H1 (cell line): Measurements from ENCODE around the gene FHL2. TPM values are rescaled to one million over a fixed set of nuclear protein-coding genes. Genes with fewer than 3 reads are reported as not detected.

Experiments
- CTCF ChIA-PET: fragments of 300-600 bp; sonication (Branson Sonifier 250); formaldehyde crosslinking; loops from one replicate; lab custom pipeline; 2021; ENCODE audit not compliant: partially characterized antibody; lab: Charles Lee
- POLR2A ChIA-PET: fragments of 300-600 bp; sonication (Branson Sonifier 250); formaldehyde crosslinking; loops from one replicate; lab custom pipeline; 2021; ENCODE audit warnings: inconsistent platforms; ENCODE audit not compliant: partially characterized antibody; lab: Charles Lee
- DNase-seq, 2 experiments: peaks; one replicate each; pipeline versions ENCODE4 v3.0.0 to v3.0.0-alpha.2; 2010 to 2022; ENCODE audit warnings: low spot score in 2 of 2, low read depth in 1 of 2, mixed read lengths in 1 of 2
- FAIRE-seq: peaks from 2 replicates; lab custom pipeline; 2011; peaks lifted over from hg19 to GRCh38; lab: Jason Lieb, UNC
- H2AFZ ChIP-seq: 2 replicates; pipeline ENCODE4 v1.8.1; 2012; ENCODE audit warnings: low read length, inconsistent platforms
- H2AK5ac ChIP-seq: 2 replicates; pipeline ENCODE4 v1.6.1; 2013; ENCODE audit warnings: low read depth, low read length
- H2BK120ac ChIP-seq: replicated peaks from 2 replicates; pipeline ENCODE3; 2013; ENCODE audit warnings: low read depth, low read length, inconsistent platforms
- H2BK12ac ChIP-seq: 2 replicates; pipeline ENCODE4 v1.6.1; 2013; ENCODE audit warnings: low read depth, low read length
- H2BK15ac ChIP-seq: 2 replicates; pipeline ENCODE4 v1.6.1; 2013; ENCODE audit warnings: low read length
- H2BK20ac ChIP-seq: 2 replicates; pipeline ENCODE4 v1.6.1; 2013; ENCODE audit warnings: low read length
- H2BK5ac ChIP-seq: 2 replicates; pipeline ENCODE4 v1.6.1; 2013; ENCODE audit warnings: low read depth, low read length
- H3K14ac ChIP-seq: 2 replicates; pipeline ENCODE4 v1.6.1; 2013; ENCODE audit warnings: inconsistent platforms; ENCODE audit not compliant: insufficient read length
- H3K18ac ChIP-seq: 2 replicates; pipeline ENCODE4 v1.6.1; 2013; ENCODE audit warnings: low read length; ENCODE audit errors: extremely low read depth
- H3K23ac ChIP-seq: 2 replicates; pipeline ENCODE4 v1.6.1; 2013; ENCODE audit warnings: inconsistent platforms; ENCODE audit not compliant: insufficient read length
- H3K23me2 ChIP-seq: 2 replicates; pipeline ENCODE4 v1.6.1; 2013; ENCODE audit warnings: low read depth, low read length
- H3K27ac ChIP-seq: 2 replicates; pipeline ENCODE4 v1.6.1; 2011; ENCODE audit warnings: low read depth, low read length, inconsistent platforms
- H3K27me3 ChIP-seq, 4 experiments: replicated peaks in 1 of 4; 1 replicate in 1 of 4; 2 replicates in 3 of 4; pipeline versions ENCODE4 v1.6.1 to v1.8.1; 2011 to 2013; ENCODE audit warnings: low read length in 3 of 4, mild to moderate bottlenecking in 3 of 4, inconsistent platforms in 2 of 4, mixed read lengths in 2 of 4, moderate library complexity in 1 of 4; ENCODE audit not compliant: control insufficient read depth in 3 of 4, insufficient read depth in 3 of 4; ENCODE audit errors: extremely low read depth in 1 of 4
- H3K36me3 ChIP-seq, 4 experiments: 2 replicates each; pipeline versions ENCODE4 v1.6.1 to v1.8.1; 2011 to 2013; ENCODE audit warnings: mild to moderate bottlenecking in 4 of 4, low read length in 3 of 4, moderate library complexity in 2 of 4, control low read depth in 1 of 4, inconsistent platforms in 1 of 4; ENCODE audit not compliant: insufficient read depth in 4 of 4, control insufficient read depth in 2 of 4
- H3K4ac ChIP-seq: replicated peaks from 2 replicates; pipeline ENCODE3; 2013; ENCODE audit warnings: low read length, low read depth, mixed read lengths, inconsistent platforms; ENCODE audit not compliant: insufficient read length
- H3K4me1 ChIP-seq, 4 experiments: replicated peaks in 1 of 4; 1 replicate in 1 of 4; 2 replicates in 3 of 4; pipeline versions ENCODE4 v1.6.1 to v1.8.1; 2011 to 2013; ENCODE audit warnings: low read length in 3 of 4, inconsistent platforms in 2 of 4, mixed read lengths in 1 of 4; ENCODE audit not compliant: insufficient read depth in 4 of 4, control insufficient read depth in 3 of 4
- H3K4me2 ChIP-seq, 2 experiments: 2 replicates each; pipeline versions ENCODE4 v1.6.1 to v1.8.1; 2011 to 2013; ENCODE audit warnings: low read depth in 2 of 2, low read length in 2 of 2, control low read depth in 1 of 2, inconsistent platforms in 1 of 2, mild to moderate bottlenecking in 1 of 2; ENCODE audit not compliant: insufficient read depth in 1 of 2
- H3K4me3 ChIP-seq, 4 experiments: fragments of 200-600, 300-600 bp in 1 of 4; sonication (generic), shearing (Covaris generic), sonication (Bioruptor Twin) in 1 of 4; 2 replicates each; pipeline versions ENCODE4 v1.5.1 to v1.8.1; 2011 to 2016; ENCODE audit warnings: low read length in 4 of 4, low read depth in 3 of 4, control low read depth in 2 of 4, inconsistent platforms in 2 of 4, mild to moderate bottlenecking in 2 of 4, mixed read lengths in 1 of 4, moderate library complexity in 1 of 4; ENCODE audit not compliant: insufficient read depth in 2 of 4; ENCODE audit errors: extremely low read depth in 1 of 4
- H3K56ac ChIP-seq: replicated peaks from 2 replicates; pipeline ENCODE3; 2013; ENCODE audit warnings: low read depth, mild to moderate bottlenecking, mixed read lengths, low read length, inconsistent platforms; ENCODE audit not compliant: insufficient read length
- H3K79me1 ChIP-seq: 2 replicates; pipeline ENCODE4 v1.6.1; 2013; ENCODE audit warnings: low read depth, low read length, control low read depth
- H3K79me2 ChIP-seq, 2 experiments: 2 replicates each; pipeline versions ENCODE4 v1.6.1 to v1.8.1; 2012 to 2013; ENCODE audit warnings: low read length in 2 of 2, mild to moderate bottlenecking in 2 of 2, inconsistent platforms in 1 of 2; ENCODE audit not compliant: insufficient read depth in 2 of 2, control insufficient read depth in 1 of 2
- H3K9ac ChIP-seq, 4 experiments: replicated peaks in 1 of 4; 1 replicate in 1 of 4; 2 replicates in 3 of 4; pipeline versions ENCODE4 v1.6.1 to v1.8.1; 2011 to 2013; ENCODE audit warnings: low read depth in 3 of 4, low read length in 3 of 4, control low read depth in 2 of 4, mild to moderate bottlenecking in 2 of 4, moderate library complexity in 2 of 4, inconsistent platforms in 1 of 4; ENCODE audit errors: extremely low read depth in 1 of 4
- H3K9me3 ChIP-seq, 2 experiments: 2 replicates each; pipeline versions ENCODE4 v1.6.1 to v1.8.1; 2012 to 2013; ENCODE audit warnings: mild to moderate bottlenecking in 2 of 2, moderate library complexity in 2 of 2, control low read depth in 1 of 2, inconsistent platforms in 1 of 2, low read depth in 1 of 2, low read length in 1 of 2, mixed read lengths in 1 of 2; ENCODE audit not compliant: insufficient read depth in 2 of 2
- H4K20me1 ChIP-seq, 2 experiments: replicated peaks in 1 of 2; 2 replicates each; pipeline versions ENCODE3 to v1.8.1; 2011 to 2013; ENCODE audit warnings: inconsistent platforms in 2 of 2, low read length in 2 of 2, mild to moderate bottlenecking in 1 of 2; ENCODE audit not compliant: insufficient read depth in 2 of 2, control insufficient read depth in 1 of 2
- H4K5ac ChIP-seq: 2 replicates; pipeline ENCODE4 v1.6.1; 2013; ENCODE audit warnings: low read length, low read depth, mixed read lengths, inconsistent platforms; ENCODE audit not compliant: insufficient read length
- H4K8ac ChIP-seq: 2 replicates; pipeline ENCODE4 v1.8.0; 2013; ENCODE audit warnings: mild to moderate bottlenecking, moderate library complexity, low read length, inconsistent platforms; ENCODE audit not compliant: insufficient read depth; ENCODE audit errors: extremely low read depth
- H4K91ac ChIP-seq: replicated peaks from 2 replicates; pipeline ENCODE3; 2013; ENCODE audit warnings: low read length, mixed read lengths, inconsistent platforms; ENCODE audit not compliant: insufficient read length
- CHD1 ChIP-seq: IDR thresholded peaks from 2 replicates; pipeline ENCODE4 v1.6.1; 2012; ENCODE audit warnings: low read depth, low read length, improper control_type of control experiment
- GTF2F1 ChIP-seq: IDR thresholded peaks from 2 replicates; pipeline ENCODE4 v1.6.1; 2012; ENCODE audit warnings: low read depth, low read length, improper control_type of control experiment, borderline replicate concordance
- JUND ChIP-seq: IDR thresholded peaks from 2 replicates; pipeline ENCODE4 v1.6.1; 2011; ENCODE audit warnings: mild to moderate bottlenecking, improper control_type of control experiment, low read length
- POLR2AphosphoS5 ChIP-seq: IDR thresholded peaks from 2 replicates; pipeline ENCODE4 v1.6.1; 2011; ENCODE audit warnings: low read depth, low read length
- RBBP5 ChIP-seq: IDR thresholded peaks from 2 replicates; pipeline ENCODE4 v1.7.1; 2012; ENCODE audit warnings: low read depth, mild to moderate bottlenecking, inconsistent platforms, low read length, moderate library complexity, borderline replicate concordance
- SP4 ChIP-seq: IDR thresholded peaks from 2 replicates; pipeline ENCODE4 v1.6.1; 2012; ENCODE audit warnings: low read length, inconsistent platforms
- WGBS, 2 experiments: shearing (Covaris generic) in 1 of 2; methylation state at CpG; one replicate each; pipeline versions ENCODE4 v1.1.6 to v1.1.7; 2013 to 2015; ENCODE audit warnings: low lambda C conversion rate in 2 of 2, mixed read lengths in 2 of 2, inconsistent platforms in 1 of 2, low coverage in 1 of 2, missing lambda C conversion rate in 1 of 2; ENCODE audit not compliant: insufficient replicate concordance in 2 of 2, insufficient coverage in 1 of 2, insufficient read length in 1 of 2; ENCODE audit errors: extremely low coverage in 1 of 2, missing lambda C conversion rate in 1 of 2; 5-methylcytosine and 5-hydroxymethylcytosine counted together
- polyA plus RNA-seq, 7 experiments: library from polyadenylated mRNA; depleted of rRNA in 3 of 7; stranded (reverse) in 5 of 7; unstranded in 2 of 7; fragments of >200 nt in 5 of 7; fragments of 200-250 nt in 2 of 7; gene quantifications; 1 replicate in 5 of 7; 2 replicates in 1 of 7; 4 replicates in 1 of 7; pipeline versions ENCODE4 v1.2.1 to v1.2.3, GENCODE V29; 2011 to 2013; ENCODE audit warnings: missing spikeins in 2 of 7, mixed read lengths in 2 of 7
- total RNA-seq: library from RNA; stranded (reverse); fragmentation: NEBNext Ultra II Directional; extraction: Animal tissue kit (Norgen Biotek cat#: 25700); gene quantifications from 2 replicates; pipeline ENCODE4 v1.2.1, GENCODE V29; 2021
- TF ChIP-seq, protein P1 (sequence below): IDR thresholded peaks from 2 replicates; pipeline ENCODE4 v1.6.1; 2012; ENCODE audit warnings: inconsistent platforms

Gene FHL2
- total and polyA plus RNA-seq, 2 of the 8 experiments (the other 6 are each of a cell fraction or from before 2014, with no cell fraction given) = 33.2 to 64.3 TPM

DNA sequence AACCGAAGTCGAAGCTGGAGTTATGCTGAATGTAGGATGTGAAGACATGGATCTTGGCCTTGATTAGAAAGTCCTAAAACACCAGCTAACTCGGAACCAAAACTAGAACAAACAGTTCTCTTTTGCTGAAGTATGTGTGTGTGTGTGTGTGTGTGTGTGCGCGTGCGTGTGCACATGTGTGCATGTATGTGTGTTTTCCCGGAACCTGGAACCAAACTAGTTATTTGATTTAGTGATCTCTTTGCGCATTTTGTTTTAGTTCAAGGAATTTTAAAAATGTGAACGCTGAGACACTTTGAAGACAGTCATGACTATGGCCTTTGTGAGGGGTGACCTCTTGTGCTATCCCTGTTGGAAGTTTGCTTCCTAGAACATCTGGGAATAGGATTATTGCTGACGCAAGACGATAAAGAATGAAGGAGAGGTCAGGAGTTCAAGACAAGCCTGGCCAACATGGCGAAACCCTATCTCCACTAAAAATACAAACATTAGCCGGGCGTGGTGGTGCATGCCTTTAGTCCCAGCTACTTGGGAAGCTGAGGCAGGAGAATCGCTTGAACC, 23.8 kb downstream of the FHL2 start:
- Histone ChIP-seq H3K18ac (no peak overlapping the region), H3K4me2 (no peak overlapping the region), H2BK15ac (no peak overlapping the region), H3K9me3 (no peaks in the 10 kb centered on the region), H3K23ac (no peak overlapping the region), H3K9ac (no peak overlapping the region), H3K4me1 (no peaks in the 10 kb centered on the region; a peak in 2 of 7 replicates), H2AFZ (no peak overlapping the region), H2BK20ac (no peak overlapping the region), H3K4me3 (no peak overlapping the region), H3K14ac (no peak overlapping the region), H4K5ac (no peak overlapping the region), H2BK12ac (no peak overlapping the region), H3K23me2 (no peaks in the 10 kb centered on the region), H2BK5ac (no peak overlapping the region), H2BK120ac (no peak overlapping the region), H3K36me3 (peaks cover 0 to 16% (median 1%) of the 10 kb centered on the region in 4 experiments; a peak in 4 of 8 replicates), H2AK5ac (no peak overlapping the region), H4K8ac (no peak overlapping the region), H3K27ac (no peak overlapping the region), H3K56ac (no peak overlapping the region), H4K91ac (no peak overlapping the region), H4K20me1 (no peaks in the 10 kb centered on the region), H3K4ac (no peak overlapping the region), H3K27me3 (no peaks in the 10 kb centered on the region), H3K79me2 (no peaks in the 10 kb centered on the region), H3K79me1 (no peaks in the 10 kb centered on the region)
- FAIRE-seq = no peak
- TF ChIP-seq GTF2F1 (no peak), SP4 (no peak), POLR2AphosphoS5 (no peak), RBBP5 (no peak), JUND (no peak), CHD1 (no peak)
- TF ChIP-seq, protein P1, sequence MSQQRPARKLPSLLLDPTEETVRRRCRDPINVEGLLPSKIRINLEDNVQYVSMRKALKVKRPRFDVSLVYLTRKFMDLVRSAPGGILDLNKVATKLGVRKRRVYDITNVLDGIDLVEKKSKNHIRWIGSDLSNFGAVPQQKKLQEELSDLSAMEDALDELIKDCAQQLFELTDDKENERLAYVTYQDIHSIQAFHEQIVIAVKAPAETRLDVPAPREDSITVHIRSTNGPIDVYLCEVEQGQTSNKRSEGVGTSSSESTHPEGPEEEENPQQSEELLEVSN = no peak
- ChIA-PET CTCF (interaction anchor here (6.6 kb wide), 1 partner anchor 145 kb away, joined by 67 read pairs; no protein-coding TSS in a partner anchor), POLR2A (interaction anchor here (1.0 to 1.1 kb wide), 3 partner anchors 17 to 38 kb away, joined by 3 to 5 read pairs (median 4); partner anchors contain the start of gene C2orf49)
- WGBS, 2 experiments = 87% methylated on average over 15 of the region's 15 CpGs; no CpG with 5 or more reads in 1 of the 2 experiments
- no peak for DNase-seq
